ENCODE measurements around the gene ZBTB38.

The ZBTB38 gene

DNA sequence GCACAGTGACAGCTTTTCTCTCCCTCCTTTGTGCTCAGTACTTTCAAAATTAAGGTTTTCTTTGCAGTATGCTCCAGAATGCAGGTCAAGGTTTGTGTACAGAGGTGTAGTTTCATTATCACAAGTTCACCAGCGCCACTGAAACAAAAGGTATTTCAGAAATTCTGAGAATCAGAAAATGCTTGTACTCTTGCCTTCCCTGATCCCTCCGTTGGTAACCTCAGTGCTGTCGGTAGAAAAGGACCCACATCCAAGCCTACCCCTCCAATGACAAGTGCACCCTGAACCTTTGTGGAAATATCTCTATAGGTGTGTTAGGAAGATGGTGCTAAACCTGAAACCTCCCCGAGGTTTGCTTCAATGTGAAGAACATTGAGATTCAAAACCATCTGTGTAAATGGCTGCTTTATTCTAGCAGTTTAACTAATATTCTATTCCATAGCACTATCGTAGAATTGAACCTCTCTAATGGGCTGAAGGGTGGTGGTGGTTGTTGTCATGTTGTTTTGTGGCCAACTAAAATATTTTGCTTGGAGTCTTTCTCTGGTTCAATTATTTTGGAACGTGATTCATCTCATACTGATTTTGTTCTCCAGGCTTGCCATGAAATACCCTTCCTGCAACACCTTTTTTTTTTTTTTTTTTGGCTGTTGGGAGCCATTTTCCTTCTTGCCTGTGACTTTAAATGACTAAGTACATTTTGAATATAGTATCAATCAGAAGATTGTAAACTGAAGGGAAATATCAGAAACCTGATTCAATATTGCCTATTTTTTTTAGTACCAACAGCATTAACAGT lies 20.7 kb downstream of the ZBTB38 start:
- DNase-seq = no peak

DNA sequence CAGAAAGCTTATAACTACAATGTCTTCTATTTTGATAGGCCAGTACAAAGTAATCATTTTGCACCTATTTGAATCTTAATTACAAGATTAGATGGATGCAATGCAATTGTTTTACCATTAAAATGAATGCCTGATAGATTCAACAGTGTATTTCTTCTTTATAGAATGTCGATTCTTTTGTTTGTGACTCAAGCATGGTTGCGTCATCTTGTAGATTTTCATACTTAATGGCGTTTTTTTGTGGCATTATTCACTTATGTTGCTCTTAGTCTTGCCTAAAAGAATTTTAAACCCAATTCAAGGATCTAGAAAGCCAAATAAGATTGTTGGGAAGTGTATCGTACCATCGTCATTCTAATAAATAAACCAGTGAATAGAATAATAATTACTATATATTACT lies 21.4 kb downstream of the ZBTB38 start:
- DNase-seq = no peak

DNA sequence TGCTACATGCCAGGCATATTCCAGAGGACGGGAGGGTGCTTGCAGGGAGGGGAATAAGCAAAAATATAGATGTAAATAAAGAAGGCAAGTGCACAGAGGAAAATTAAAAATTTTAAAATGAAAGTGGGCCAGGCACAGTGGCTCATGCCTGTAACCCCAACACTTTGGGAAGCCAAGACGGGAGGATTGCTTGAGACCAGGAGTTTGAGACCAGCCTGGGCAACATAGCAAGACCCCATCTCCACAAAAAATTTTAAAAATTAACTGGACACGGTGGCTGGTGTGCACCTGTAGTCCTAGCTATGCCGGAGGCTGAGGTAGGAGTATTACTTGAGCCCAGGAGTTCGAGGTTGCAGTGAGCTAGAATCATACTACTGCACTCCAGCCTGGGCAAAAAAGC lies 22.4 kb downstream of the ZBTB38 start:
- DNase-seq = no peak

DNA sequence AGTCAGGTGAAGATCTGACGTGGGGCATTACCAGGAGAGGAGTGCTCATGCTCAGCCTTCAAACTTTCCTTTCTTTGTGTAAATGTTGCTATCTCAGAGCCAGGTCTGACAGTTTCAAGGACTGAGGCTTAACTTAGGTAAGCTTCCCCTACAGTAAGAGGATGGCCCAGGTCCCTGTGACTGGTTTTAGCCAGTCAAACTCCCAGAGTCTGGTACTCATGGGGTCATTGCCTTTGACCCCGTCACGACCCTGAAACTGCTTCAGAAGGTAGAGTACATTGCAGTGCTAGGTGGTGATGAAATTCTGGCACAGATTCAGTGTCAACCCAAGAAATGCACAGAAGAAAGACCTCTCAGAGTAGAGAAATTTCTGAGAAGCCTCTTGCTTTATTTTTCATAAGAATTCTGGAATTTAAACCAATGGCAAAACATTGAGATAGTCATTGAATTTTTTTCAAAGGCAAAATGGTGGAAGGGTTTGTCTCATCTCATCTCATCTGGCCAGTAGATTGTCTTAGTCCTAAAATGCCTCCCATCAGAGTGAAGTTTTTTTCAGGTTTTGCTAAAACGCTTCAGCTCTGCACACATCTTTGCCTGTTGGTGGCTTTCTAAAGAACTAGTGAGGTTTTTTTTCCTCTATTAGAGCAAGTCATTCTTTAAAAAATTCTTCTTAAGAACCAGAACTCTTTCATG lies 23.1 kb downstream of the ZBTB38 start:
- DNase-seq = no peak

DNA sequence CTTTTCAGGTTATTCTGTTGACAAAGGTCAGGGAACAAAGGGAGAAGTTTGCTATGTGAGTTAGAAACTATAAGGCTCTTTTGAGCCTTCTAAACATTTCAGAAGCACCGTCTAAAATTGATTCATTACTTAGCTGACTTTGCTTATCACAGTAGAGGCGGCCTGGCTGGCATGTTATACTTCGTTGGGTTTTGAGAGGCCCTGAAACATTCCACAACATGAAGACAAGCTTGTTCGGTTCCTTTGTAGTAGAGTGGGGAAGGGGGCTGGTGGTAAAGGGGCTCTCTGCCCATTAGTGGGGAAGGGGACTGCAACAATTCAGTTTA lies 23.6 kb downstream of the ZBTB38 start:
- DNase-seq = no peak

DNA sequence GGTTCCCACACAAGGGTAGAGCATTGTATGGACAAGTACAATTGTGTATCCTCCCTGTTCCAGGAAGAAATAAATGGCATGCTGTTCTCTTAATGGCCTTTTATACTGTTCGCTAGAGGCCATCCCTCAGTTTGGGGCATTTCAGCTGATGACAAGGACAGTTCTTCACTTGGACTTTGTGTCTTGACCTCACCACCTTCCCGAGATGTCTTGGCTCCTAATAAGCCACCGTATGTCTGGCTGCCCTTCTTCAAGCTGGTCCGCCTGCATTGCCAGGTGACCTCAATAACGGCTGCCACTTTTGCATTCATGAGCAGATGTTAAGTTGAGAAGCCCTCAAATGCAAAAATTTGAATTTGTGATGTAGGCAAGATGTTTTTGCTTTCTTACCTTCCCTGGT lies 24.1 kb downstream of the ZBTB38 start:
- DNase-seq = no peak

DNA sequence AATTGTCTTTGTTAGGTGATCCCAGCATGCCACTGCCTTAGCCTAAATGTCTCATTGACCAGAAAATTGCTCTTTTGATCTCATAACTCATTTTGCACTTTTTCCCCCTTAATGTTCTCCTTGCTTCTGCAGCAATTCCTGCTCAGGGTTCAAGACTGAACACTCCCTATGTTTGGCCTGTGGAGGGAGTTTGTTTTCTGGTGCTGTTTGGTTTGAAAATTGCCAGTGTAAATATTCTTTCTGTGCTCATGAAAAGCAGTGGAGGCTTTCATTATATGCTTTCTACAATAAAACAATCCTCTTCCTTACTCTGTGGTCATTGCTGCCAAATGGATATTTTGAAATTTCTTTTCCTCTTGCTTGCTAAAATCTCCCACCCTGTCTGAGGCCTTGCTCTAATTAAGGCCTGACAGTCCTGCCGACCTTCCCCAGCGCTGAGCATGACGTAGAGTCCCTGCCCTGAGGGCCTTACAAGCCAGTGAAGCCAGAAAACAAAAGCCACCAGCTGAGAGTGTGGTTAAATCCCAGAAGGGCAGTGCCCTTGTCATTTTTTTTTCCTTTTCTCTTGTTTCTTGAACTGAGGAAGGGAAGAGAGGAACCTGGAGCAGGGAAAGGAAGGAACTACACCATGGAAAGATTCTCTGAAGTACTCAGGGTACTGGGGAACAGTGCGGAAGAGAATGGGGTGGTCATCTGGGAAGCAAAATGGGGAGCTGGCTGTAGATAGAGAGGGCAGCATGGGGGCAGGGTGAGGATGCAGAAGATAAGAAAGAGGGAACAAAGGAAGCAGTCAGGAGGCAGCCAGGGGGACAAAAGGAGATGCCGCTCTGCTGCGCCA lies 24.8 kb downstream of the ZBTB38 start:
- DNase-seq = no peak

DNA sequence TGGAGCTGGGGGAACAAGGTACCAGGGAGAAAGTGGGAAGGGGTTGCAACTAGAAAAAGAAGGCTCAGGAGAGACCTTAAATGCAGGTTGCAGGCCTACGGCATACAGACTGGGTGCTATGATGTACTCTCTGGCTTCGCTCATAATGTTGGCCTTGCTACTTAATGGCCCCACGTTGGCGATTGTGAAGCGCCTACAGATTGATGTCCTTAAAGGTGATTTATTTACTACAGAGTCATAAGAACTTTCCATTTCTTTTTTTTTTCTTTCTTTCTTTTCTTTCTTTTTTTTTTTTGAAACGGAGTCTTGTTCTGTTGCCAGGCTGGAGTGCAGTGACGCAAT lies 25.4 kb downstream of the ZBTB38 start:
- DNase-seq = no peak

DNA sequence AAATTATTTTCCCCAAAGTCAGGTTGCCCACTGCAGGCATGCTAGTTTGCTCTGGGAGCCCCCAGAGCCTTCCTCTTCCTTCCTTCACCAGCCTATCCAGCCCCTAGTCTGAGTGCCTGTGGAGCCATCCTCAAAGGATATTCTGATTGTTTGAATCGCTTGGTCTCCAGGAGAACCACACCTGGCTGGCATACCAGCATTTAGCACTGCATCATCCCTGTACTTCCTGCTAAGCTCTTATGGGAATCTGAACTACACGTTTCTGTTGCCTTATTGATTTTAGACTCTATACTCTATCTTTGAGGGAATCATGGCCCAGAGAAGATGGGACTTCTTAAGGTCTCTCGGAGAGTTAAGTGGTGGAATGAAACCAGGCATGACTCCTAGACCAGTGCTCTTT lies 26.3 kb downstream of the ZBTB38 start:
- DNase-seq = no peak

DNA sequence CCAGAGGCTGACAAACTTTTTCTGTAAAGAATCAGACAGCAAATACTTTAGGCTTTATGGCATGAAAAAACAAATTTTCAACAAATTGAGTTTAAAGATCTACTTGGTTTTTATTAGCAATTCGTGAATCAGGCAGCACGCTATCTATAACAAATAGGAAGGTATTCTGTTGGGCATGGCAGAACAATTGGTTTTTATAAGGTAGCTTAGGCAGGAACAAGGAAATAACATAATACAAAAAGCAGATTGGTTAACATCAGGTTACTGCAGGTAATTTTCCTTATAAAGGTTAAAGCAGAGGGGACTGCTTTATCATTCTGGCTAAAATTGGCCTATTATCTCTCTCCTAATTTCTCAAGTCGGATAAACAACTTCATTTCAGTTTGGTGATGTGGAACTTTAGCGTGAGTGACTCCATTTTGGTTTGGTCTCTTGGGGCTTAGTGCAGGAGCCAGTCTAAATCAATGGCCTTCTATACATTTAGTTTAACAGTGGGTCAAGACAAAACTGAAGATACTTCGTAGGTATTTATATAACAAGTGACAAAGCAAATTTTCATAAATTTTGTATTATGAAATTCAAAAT lies 26.8 kb downstream of the ZBTB38 start:
- no peak for DNase-seq

DNA sequence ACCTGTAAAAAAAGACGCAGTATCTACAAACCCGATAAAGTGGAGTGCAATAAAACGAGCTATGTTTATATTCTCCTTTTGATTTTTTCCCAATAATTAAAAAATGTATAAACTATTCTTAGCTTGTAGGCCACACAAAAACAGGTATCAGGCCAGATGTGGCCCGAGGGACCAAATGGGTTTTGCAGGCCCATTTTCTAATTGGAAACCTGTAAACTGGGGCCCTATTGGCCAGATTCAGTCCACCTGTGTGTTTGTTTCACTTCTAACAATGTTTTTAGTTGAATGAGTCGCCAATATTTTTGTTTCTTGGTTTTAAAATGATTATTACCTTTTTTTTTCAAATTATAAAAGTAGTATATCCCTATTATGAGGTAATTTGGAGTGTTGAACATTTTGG lies 29.7 kb downstream of the ZBTB38 start:
- DNase-seq = no peak

DNA sequence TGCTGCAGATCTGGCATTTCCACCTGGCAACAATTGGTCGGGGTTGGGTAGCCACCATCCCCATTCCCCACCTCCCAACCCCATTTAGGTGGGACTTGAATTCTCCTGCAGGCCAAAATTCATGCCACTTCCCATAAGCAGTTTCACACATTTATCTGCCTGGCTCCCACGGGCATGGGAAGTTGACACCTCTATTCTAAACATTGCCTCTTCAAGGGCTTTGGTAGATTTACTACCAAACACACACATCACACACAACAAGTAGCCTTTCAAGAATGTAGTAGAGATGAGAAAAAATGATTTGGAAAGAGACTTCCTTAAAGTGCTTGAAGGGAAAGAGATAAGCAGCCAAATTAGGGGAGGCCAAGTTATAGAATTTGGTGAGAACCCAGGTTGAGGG lies 30.9 kb downstream of the ZBTB38 start:
- no peak for DNase-seq

DNA sequence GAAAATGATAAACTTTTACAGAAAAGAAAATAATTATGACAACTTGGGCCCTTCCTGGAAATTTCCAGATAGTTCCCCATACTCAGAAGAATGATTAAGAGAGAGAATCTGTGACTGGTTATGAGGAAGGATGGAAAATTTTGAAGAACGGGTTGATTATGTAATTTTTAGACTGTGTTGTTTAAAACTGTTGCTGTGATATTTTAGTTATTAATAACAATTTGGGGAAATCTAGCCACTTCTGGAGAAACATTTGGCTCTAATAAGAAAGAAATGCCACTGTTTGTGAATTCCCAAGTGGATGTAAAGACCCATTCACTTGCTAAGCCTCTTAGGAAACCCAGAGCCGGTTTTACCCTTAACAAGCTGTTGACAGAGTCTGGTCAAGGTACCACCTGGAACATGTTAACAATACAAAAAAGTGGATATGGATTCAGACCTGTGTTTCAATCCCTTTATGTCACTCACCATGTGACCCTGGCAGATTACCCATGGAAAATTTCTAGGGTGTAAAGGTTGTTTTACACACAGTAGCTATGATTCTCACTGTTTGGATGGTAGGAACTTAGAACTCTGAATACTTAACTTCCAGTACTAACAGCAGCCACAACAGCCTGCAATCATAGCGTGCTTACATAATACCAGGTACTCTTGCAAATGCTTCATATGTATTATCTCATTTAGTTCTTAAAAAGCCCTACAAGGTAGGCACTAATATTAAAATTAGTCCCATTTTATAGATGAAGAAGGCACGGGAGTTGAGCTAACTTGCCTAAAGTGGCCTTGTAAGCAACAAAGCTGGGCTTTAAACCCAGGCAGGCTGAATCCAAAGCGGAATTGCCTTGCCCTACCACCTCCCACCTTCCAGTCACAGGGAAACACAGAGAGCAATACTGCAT lies 32.0 kb downstream of the ZBTB38 start:
- DNase-seq = no peak

DNA sequence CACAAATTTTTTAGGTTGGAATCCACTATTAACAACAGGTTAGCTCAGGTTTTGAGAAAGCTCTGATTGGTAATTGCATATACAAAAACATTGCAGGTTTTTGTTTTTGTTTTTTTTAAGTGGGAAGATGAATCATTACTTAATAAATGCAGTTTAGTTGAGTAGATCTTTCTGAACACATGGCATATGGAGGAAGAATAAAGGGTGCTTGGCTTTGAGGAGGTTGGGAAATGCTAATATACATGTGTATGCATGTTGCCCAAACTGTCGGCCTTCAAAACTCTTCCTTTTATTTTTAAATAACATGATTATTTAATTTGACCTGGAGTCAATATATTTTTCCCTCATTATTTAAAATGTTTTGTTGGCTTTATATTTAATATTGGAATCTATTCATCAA lies 32.8 kb downstream of the ZBTB38 start:
- DNase-seq = no peak

DNA sequence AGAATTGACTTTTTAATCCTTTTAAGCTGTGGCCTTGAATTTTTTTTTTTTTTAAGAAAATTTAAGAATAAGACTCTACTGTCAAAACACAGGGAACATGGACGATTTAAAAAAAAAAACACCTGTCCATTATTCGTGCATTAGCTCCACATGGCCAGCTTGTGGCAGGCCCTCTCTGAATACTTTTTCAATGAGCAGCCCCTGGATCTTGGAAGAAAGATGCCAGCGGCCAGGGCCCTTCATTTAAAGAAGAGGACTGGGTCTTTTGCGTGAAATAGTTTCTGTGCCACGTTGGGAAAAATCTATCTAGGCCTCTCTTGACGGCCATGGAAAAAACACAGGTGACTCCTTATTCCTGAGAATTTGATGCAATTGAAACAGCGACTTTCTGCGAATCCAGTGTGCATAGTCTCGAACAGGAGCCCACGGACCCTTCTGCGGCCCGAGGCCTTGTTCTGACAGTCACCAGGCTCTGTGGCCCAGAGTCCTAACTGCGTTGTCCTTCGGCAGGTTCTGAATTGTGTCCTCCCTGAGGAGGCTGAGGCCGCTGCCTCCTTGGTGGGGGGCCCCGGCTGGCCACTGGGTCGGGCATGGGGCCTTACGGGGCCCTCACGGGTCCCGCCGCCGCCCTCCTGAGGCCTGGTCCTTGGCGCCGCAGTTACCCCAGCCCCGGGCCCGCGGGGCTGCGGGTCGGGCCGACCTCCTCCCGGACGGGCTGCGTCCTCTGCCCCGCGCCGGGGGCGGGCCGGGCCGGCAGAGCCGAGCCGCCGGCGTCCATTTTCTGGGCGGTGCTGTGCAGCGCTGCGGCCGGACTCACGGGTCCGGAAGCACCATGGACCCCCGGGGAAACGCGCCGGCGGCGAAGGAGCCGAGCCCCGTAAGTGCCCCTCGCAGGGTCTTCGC lies 33.5 kb downstream of the ZBTB38 start:
- DNase-seq = peak; percentile 41

DNA sequence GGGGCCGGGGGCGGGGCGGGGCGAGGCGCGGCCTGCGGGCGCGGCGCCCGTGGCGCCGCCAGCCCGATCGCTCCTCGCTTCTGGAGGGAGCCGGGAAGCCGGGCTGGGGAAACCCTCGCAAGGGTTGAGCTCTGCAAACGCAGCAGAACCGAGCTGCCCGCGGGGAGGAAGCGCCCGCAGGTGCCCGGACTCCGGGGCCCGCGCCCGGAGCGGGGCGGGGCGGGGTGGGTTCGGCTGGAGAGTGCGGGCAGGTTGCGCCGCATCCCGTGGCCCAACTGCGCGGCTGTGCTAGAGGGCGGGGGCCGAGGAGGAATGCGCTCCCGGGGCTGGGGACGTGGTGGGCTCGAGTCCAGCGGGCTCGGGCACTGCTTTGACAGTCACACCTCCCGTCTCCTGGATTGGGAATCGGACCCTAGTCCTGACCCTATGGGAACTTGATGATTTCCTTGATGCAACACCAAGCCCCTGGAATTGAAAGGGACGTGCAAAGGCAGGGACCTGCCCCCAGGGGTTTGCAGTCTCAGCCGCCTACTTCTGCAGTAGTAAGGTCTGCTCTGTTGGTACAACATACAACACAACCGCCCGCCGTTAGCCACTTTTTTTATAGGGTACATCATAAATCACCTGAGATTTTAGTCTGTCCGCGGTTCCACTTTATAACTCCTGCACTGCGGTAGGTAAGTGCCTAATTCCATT lies 34.3 kb downstream of the ZBTB38 start:
- peak; percentile 23 for DNase-seq

DNA sequence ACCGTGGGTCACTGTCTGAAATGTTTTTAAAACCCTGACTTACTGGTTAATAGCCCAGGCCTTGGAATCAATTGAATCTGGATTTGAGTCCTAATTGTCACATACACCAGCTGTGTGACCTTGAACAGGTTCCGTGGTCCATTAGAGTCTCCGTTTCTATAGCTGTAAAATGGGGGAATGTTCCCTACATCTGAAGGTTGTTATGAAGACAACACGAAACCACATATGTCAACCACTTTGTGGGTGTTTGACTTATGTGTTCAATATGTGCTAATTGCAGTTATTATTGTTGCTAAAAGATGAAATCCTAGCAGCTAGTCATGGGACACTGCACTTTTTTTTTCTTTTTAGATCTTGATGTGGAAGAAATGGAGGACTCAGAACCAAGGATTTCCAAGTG lies 35.3 kb downstream of the ZBTB38 start:
- no peak for DNase-seq

DNA sequence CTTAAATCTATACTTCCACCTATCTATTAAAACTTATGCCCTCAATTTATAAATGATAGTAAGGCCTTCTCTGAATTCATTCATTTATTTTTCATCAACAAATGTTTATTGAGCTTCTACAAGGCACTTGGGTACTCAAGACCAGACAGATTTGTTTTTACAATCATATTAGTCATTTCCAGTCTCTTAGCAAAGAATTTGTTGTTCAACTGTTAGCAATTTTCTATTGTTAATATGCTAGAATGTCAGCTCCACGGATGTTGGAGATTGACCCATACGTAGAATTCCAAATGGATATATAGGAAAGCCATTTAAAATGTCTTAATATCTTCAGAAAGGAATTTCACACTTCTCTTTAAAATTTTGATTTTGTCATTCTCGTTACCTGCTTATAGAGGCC lies 36.7 kb downstream of the ZBTB38 start:
- DNase-seq = no peak

DNA sequence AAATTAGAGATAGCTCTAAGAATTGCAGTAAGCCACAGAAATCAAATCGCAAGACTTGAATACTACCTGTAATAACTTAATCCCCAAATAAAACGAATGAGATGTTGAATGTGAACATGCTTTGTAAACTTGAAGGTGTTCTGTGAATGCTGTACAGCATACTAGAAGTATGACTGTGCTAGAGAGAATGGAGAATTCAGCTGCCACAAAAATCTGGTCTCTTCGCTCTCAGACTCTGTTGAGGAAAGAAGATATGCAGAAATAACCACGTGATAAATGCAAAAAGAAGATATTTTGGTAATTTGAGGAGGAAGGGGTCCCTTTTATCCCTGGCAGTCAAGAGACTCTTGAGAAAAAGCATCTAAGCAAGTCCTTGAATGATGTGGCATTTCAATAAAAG lies 37.3 kb downstream of the ZBTB38 start:
- no peak for DNase-seq

DNA sequence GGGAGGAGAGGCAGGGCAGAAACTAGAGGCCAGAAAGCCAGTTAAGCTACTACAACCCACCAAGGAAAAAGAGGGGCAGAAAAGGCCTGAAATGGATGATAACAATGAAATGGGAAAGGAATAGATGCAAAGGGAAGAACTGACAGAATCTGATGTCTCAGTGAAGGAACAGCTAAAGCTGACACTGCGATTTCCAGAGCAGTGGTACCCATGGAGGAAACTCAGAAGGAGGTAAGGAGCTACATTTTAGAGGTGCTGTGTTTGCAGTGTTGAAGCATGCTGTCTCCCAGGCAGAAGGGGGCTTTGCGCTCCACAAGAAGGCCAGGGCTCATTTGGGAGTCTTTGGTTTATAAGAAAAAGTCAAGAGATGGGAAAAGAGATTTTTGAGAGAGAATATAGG lies 38.0 kb downstream of the ZBTB38 start:
- DNase-seq = no peak

DNA sequence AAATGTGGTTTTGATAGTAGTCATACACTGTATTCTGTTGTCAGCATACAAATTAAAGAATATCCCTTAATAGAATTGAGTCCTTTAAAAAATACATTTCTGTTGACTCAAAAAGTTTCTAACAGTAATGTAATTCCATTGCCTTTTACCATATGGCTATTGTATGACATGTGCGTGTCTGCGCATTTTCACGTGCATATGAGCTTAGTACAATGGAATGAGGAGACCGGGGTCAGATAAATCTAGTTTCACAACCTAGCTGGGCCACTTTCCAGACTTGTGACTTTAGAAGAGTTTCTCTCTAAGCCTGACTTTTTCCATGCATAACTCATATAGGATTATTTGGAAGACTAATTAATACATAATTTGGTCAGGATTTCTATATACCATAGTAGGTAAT lies 38.7 kb downstream of the ZBTB38 start:
- DNase-seq = no peak
